K562 (cell line): ENCODE data around the gene SLC6A7. TPM values are rescaled to one million over a fixed set of nuclear protein-coding genes. Genes with fewer than 3 reads are reported as not detected.

Experiments
- ATAC-seq: fragments of 200-7000 bp; cut with Tn5 transposase; 3 replicates; pipeline ENCODE4 v1.9.1; 2020; ENCODE audit warnings: moderate library complexity
- BruUV-seq: library from RNA; stranded (reverse); fragments of 400-500 nt; replicated peaks from 2 replicates; lab custom pipeline; 2021; lab: Mats Ljungman, UMichigan
- CTCF ChIA-PET: fragments of 300-600 bp; formaldehyde crosslinking; extraction: SDS; loops from one replicate; lab custom pipeline; 2021; ENCODE audit warnings: low intra/inter-chr PET ratio; lab: Yijun Ruan, JAX
- POLR2A ChIA-PET: fragments of 300-600, 350-650 bp; sonication (Branson Sonifier 250); formaldehyde crosslinking; extraction: SDS; loops from one replicate; lab custom pipeline; 2021; ENCODE audit warnings: antibody characterized with exemption, inconsistent platforms; lab: Yijun Ruan, JAX
- DNase-seq, 4 experiments: peaks; one replicate each; pipeline versions ENCODE4 v3.0.0 to v3.0.0-alpha.2; 2011 to 2018; ENCODE audit warnings: low spot score in 3 of 4, mixed read lengths in 3 of 4; ENCODE audit errors: extremely low read depth in 1 of 4
- FAIRE-seq: peaks from 2 replicates; lab custom pipeline; 2011; peaks lifted over from hg19 to GRCh38; lab: Jason Lieb, UNC
- H2AFZ ChIP-seq: 2 replicates; pipeline ENCODE4 v1.6.0; 2011; ENCODE audit warnings: low read depth, low read length, control low read depth, inconsistent platforms
- H3K27ac ChIP-seq: fragments of 200-600 bp; 3 replicates; pipeline ENCODE4 v1.8.0; 2011; ENCODE audit warnings: low read depth, mild to moderate bottlenecking, control low read depth, inconsistent platforms, low read length, moderate library complexity, mixed read lengths; ENCODE audit errors: extremely low read depth
- H3K27me3 ChIP-seq, 2 experiments: fragments of 300-600 bp in 1 of 2; 2 replicates in 1 of 2; 3 replicates in 1 of 2; pipeline versions ENCODE4 v1.6.0 to v1.8.0; 2011; ENCODE audit warnings: inconsistent platforms in 2 of 2, low read length in 2 of 2, mild to moderate bottlenecking in 1 of 2, mixed read lengths in 1 of 2, moderate library complexity in 1 of 2; ENCODE audit not compliant: control insufficient read depth in 2 of 2, insufficient read depth in 2 of 2
- H3K36me3 ChIP-seq: fragments of 300-600 bp; 3 replicates; pipeline ENCODE4 v1.8.0; 2011; ENCODE audit warnings: mild to moderate bottlenecking, low read length, inconsistent platforms; ENCODE audit not compliant: control insufficient read depth, insufficient read depth
- H3K4me1 ChIP-seq, 2 experiments: fragments of 200-600 bp in 1 of 2; replicated peaks in 1 of 2; 2 replicates in 1 of 2; 3 replicates in 1 of 2; pipeline versions ENCODE4 v1.5.1 to v1.8.0; 2011; ENCODE audit warnings: inconsistent platforms in 2 of 2, low read length in 2 of 2, mild to moderate bottlenecking in 1 of 2, mixed read lengths in 1 of 2, moderate library complexity in 1 of 2; ENCODE audit not compliant: control insufficient read depth in 2 of 2, insufficient read depth in 2 of 2
- H3K4me2 ChIP-seq: 2 replicates; pipeline ENCODE4 v1.6.1; 2011; ENCODE audit warnings: low read length, control low read depth, inconsistent platforms, mixed read lengths; ENCODE audit not compliant: insufficient read depth
- H3K4me3 ChIP-seq: fragments of 200-600 bp; sonication (generic), shearing (Covaris generic); 2 replicates; pipeline ENCODE4 v1.5.1; 2016; ENCODE audit warnings: control low read depth, inconsistent platforms
- H3K79me2 ChIP-seq: fragments of 200-600 bp; 3 replicates; pipeline ENCODE4 v1.8.0; 2011; ENCODE audit warnings: low read length, inconsistent platforms; ENCODE audit not compliant: control insufficient read depth, insufficient read depth
- H3K9ac ChIP-seq, 2 experiments: 2 replicates each; pipeline versions ENCODE4 v1.6.0 to v1.6.1; 2011; ENCODE audit warnings: low read depth in 2 of 2, low read length in 2 of 2, control low read depth in 1 of 2, inconsistent platforms in 1 of 2, mild to moderate bottlenecking in 1 of 2, mixed read lengths in 1 of 2; ENCODE audit not compliant: insufficient read depth in 1 of 2
- H3K9me1 ChIP-seq: one replicate; pipeline ENCODE4 v1.6.0; 2011; ENCODE audit warnings: inconsistent platforms, mild to moderate bottlenecking, low read length, moderate library complexity; ENCODE audit not compliant: control insufficient read depth, insufficient read depth
- H3K9me3 ChIP-seq: replicated peaks from 2 replicates; pipeline ENCODE4 v1.5.1; 2011; ENCODE audit warnings: low read depth, low read length, inconsistent platforms; ENCODE audit not compliant: control insufficient read depth, insufficient read depth
- H4K20me1 ChIP-seq: replicated peaks from 2 replicates; pipeline ENCODE4 v1.6.1; 2011; ENCODE audit warnings: low read length, inconsistent platforms, mixed read lengths; ENCODE audit not compliant: control insufficient read depth, insufficient read depth
- CBX5 ChIP-seq: IDR thresholded peaks from 2 replicates; pipeline ENCODE4 v1.6.1; 2014; ENCODE audit warnings: low read depth, borderline replicate concordance
- ILF3 ChIP-seq: fragments of 450-650 bp; IDR thresholded peaks from 2 replicates; pipeline ENCODE4 v1.6.1; 2018; ENCODE audit warnings: antibody characterized with exemption, mild to moderate bottlenecking, moderate library complexity, borderline replicate concordance
- POU5F1 ChIP-seq: fragments of 150-350 bp; IDR thresholded peaks from 2 replicates; pipeline ENCODE4 v1.6.1; 2014; ENCODE audit warnings: borderline replicate concordance, low read length, low read depth, mild to moderate bottlenecking; ENCODE audit not compliant: partially characterized antibody
- ZNF12 ChIP-seq: sonication (generic); formaldehyde crosslinking; IDR thresholded peaks from 2 replicates; pipeline ENCODE4 v1.4.0; 2020; ENCODE audit warnings: mild to moderate bottlenecking, missing genetic modification reagents
- ZNF436 ChIP-seq: fragments of 250-450, 450-650 bp; sonication (Bioruptor Pico); formaldehyde crosslinking; IDR thresholded peaks from 2 replicates; pipeline ENCODE4 v1.7.0; 2020; ENCODE audit warnings: mild to moderate bottlenecking
- ZNF584 ChIP-seq: fragments of 200-800 bp; sonication (Bioruptor generic); IDR thresholded peaks from 2 replicates; pipeline ENCODE4 v1.6.1; 2016; ENCODE audit warnings: low read depth, mild to moderate bottlenecking, missing genetic modification characterization, missing compliant biosample characterization
- WGBS: fragments of 100-300 bp; shearing (Covaris generic); methylation state at CpG from one replicate; pipeline ENCODE4 v1.1.6; 2016; ENCODE audit warnings: low coverage, mixed read lengths; ENCODE audit not compliant: insufficient coverage; ENCODE audit errors: missing lambda C conversion rate; 5-methylcytosine and 5-hydroxymethylcytosine counted together
- in situ Hi-C: fragments of 300-500 bp; cut with MboI; formaldehyde crosslinking; loops from 4 replicates; pipeline ENCODE4 v1.15.0; 2018; ENCODE audit warnings: inconsistent platforms, mixed read lengths
- intact Hi-C: fragments of 100-400 bp; cut with micrococcal nuclease; formaldehyde crosslinking; loops from 2 replicates; pipeline ENCODE4 v1.14.2; 2022
- polyA plus RNA-seq, 8 experiments: library from polyadenylated mRNA; depleted of rRNA in 4 of 8; stranded (reverse) in 5 of 8; unstranded in 3 of 8; fragments of >200 nt; fragmentation: Nextera tagmentation in 2 of 8; fragmentation: Illumina TruSeq in 1 of 8; extraction: Ambion mirVana in 2 of 8; extraction: Trizol in 1 of 8; gene quantifications; 2 replicates each; pipeline versions ENCODE4 v1.2.1 to v1.2.3, GENCODE V29; 2011 to 2014; ENCODE audit warnings: inconsistent platforms in 1 of 8, missing spikeins in 1 of 8
- total RNA-seq, 7 experiments: library from RNA; depleted of rRNA in 6 of 7; stranded (reverse); fragments of >200 nt in 6 of 7; fragmentation: Illumina TruSeq in 2 of 7; extraction: Trizol in 2 of 7; gene quantifications; 2 replicates each; pipeline versions ENCODE4 v1.2.1 to v1.2.3, GENCODE V29; 2011 to 2021; ENCODE audit warnings: low replicate concordance in 1 of 7
- TF ChIP-seq, protein P1 (sequence below): sonication (generic); formaldehyde crosslinking; IDR thresholded peaks from 2 replicates; pipeline ENCODE4 v1.8.0; 2022; ENCODE audit warnings: mild to moderate bottlenecking, missing genetic modification reagents
- TF ChIP-seq, protein P2 (sequence below): fragments of 250-450 bp; sonication (Bioruptor Pico); IDR thresholded peaks from 2 replicates; pipeline ENCODE4 v1.8.0; 2021; ENCODE audit warnings: moderate library complexity, mild to moderate bottlenecking, inconsistent platforms
- TF ChIP-seq, protein P3 (sequence below), 3 experiments: fragments of 200-800 bp in 1 of 3; sonication (Bioruptor generic) in 1 of 3; sonication (generic) in 1 of 3; formaldehyde crosslinking in 1 of 3; IDR thresholded peaks; 2 replicates each; pipeline versions ENCODE4 v1.6.1 to v1.8.0; 2016 to 2022; ENCODE audit warnings: mild to moderate bottlenecking in 2 of 3, missing compliant biosample characterization in 2 of 3, missing genetic modification characterization in 2 of 3, missing genetic modification reagents in 1 of 3

Gene SLC6A7
- total and polyA plus RNA-seq, 9 of the 15 experiments (the other 6 are each of a cell fraction or from before 2014, with no cell fraction given), result not detected

DNA sequence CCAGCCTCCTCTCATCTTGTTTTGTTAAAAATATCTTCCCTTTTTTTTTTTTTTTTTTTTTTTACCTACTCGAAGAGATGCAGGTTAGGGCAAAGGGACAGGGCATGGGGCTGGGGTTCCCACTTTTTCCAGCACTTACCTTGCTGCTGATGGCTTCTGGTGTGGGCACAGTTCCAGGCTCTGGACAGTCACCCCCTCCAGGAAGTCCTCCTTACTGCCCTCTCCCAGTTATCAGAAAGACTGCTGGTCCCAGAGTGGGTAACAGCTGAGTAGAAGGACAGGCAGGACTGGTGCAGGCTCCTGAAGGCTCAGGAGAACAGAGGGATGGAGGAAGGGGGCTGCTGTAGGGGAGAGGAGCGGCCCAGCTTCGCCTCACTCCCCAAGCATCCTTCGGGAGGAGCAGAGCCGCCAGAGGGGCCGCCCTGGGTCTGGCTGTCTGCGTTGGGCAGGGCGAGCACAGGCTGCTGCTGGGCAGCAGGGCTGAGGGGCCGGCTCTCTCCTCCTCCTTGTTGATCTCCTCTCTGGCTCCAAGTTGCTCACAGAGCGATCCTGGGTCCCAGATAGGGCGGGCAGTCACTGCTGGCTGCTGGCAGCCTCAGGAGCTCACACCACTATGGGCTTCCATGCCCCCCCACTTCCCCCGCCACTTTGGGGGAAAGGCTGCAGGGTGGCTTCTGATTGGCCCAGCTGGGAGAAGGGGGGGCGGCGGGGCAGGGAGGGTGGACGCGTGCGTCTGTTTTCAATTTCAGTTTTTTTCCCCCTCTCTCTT lies 34.4 kb upstream of the SLC6A7 start, which contains the start of gene PDGFRB:
TSS of gene PDGFRB (minus strand) at position 588 of the 769 bp plus-strand sequence. CDS start 18,798 bp downstream, outside the sequence.
- Histone ChIP-seq H3K9ac (no peak within 1 kb of the TSS; a peak in 1 of 4 replicates), H3K79me2 (no peaks in the 10 kb centered on the region)
- no peak for TF ChIP-seq ILF3
- no peak for TF ChIP-seq ZNF12 (CRISPR knock-in tag)
- TF ChIP-seq, protein P1, sequence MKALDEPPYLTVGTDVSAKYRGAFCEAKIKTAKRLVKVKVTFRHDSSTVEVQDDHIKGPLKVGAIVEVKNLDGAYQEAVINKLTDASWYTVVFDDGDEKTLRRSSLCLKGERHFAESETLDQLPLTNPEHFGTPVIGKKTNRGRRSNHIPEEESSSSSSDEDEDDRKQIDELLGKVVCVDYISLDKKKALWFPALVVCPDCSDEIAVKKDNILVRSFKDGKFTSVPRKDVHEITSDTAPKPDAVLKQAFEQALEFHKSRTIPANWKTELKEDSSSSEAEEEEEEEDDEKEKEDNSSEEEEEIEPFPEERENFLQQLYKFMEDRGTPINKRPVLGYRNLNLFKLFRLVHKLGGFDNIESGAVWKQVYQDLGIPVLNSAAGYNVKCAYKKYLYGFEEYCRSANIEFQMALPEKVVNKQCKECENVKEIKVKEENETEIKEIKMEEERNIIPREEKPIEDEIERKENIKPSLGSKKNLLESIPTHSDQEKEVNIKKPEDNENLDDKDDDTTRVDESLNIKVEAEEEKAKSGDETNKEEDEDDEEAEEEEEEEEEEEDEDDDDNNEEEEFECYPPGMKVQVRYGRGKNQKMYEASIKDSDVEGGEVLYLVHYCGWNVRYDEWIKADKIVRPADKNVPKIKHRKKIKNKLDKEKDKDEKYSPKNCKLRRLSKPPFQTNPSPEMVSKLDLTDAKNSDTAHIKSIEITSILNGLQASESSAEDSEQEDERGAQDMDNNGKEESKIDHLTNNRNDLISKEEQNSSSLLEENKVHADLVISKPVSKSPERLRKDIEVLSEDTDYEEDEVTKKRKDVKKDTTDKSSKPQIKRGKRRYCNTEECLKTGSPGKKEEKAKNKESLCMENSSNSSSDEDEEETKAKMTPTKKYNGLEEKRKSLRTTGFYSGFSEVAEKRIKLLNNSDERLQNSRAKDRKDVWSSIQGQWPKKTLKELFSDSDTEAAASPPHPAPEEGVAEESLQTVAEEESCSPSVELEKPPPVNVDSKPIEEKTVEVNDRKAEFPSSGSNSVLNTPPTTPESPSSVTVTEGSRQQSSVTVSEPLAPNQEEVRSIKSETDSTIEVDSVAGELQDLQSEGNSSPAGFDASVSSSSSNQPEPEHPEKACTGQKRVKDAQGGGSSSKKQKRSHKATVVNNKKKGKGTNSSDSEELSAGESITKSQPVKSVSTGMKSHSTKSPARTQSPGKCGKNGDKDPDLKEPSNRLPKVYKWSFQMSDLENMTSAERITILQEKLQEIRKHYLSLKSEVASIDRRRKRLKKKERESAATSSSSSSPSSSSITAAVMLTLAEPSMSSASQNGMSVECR (CRISPR knock-in tag), result no peak
- TF ChIP-seq ZNF584, result no peak
- TF ChIP-seq ZNF436, result peak; percentile 74
- TF ChIP-seq, protein P2, sequence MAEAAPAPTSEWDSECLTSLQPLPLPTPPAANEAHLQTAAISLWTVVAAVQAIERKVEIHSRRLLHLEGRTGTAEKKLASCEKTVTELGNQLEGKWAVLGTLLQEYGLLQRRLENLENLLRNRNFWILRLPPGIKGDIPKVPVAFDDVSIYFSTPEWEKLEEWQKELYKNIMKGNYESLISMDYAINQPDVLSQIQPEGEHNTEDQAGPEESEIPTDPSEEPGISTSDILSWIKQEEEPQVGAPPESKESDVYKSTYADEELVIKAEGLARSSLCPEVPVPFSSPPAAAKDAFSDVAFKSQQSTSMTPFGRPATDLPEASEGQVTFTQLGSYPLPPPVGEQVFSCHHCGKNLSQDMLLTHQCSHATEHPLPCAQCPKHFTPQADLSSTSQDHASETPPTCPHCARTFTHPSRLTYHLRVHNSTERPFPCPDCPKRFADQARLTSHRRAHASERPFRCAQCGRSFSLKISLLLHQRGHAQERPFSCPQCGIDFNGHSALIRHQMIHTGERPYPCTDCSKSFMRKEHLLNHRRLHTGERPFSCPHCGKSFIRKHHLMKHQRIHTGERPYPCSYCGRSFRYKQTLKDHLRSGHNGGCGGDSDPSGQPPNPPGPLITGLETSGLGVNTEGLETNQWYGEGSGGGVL (CRISPR knock-in tag), result no peak
- TF ChIP-seq POU5F1, result no peak
- TF ChIP-seq CBX5, result no peak
- TF ChIP-seq, protein P3, sequence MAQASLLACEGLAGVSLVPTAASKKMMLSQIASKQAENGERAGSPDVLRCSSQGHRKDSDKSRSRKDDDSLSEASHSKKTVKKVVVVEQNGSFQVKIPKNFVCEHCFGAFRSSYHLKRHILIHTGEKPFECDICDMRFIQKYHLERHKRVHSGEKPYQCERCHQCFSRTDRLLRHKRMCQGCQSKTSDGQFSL (CRISPR knock-in tag; IDR thresholded peaks at IDR 0.05), result peak; percentile 88
- TF ChIP-seq, protein P3 (tag; IDR thresholded peaks at IDR 0.05), result 0 out of 4 replicates have a peak, but pooled peaks of 1 of the 2 experiments have one; percentile 45

More for the DNA sequence above, 34.4 kb upstream of the SLC6A7 start, which contains the start of gene PDGFRB:
- ATAC-seq (peak; percentile 61), FAIRE-seq (no peak), DNase-seq (peak; percentile 20 to 68 (median 59))
- H2AFZ ChIP-seq, result peak within 1 kb of the TSS; percentile 35; the same call in 1 of the 2 replicates
- peaks cover 7% of the 10 kb centered on the region; the same call in 1 of the 2 replicates for H4K20me1 ChIP-seq
- POLR2A ChIA-PET, result interaction anchor here (0.6 to 1.5 kb wide), 4 partner anchors 29 to 241 kb away, joined by 3 read pairs; no protein-coding TSS in a partner anchor
- H3K9me1 ChIP-seq, result no peaks in the 10 kb centered on the region
- H3K4me2 ChIP-seq, result peak within 1 kb of the TSS; percentile 19
- H3K27ac ChIP-seq, result no peak within 1 kb of the TSS
- peaks cover 14 to 19% of the 10 kb centered on the region in 2 experiments; a peak in 4 of 5 replicates for H3K4me1 ChIP-seq
- in situ Hi-C loops, result no loop called here
- intact Hi-C loops, result no loop called here
- no peak within 1 kb of the TSS for H3K4me3 ChIP-seq
- no peaks in the 10 kb centered on the region for H3K9me3 ChIP-seq
- CTCF ChIA-PET, result no interaction called here
- no peaks in the 10 kb centered on the region for H3K36me3 ChIP-seq
- peaks cover 19 to 42% of the 10 kb centered on the region in 2 experiments; a peak in 4 of 5 replicates for H3K27me3 ChIP-seq
- BruUV-seq, result no TSS peak
- WGBS, result 3% methylated on average over 11 of the region's 17 CpGs
